ENCODE data around the gene CPA5.

Gene CPA5

GRCh38 chr7:130344271-130344866, at the start of gene CPA5:
TSS of gene CPA5 (plus strand) at chr7:130344816. CDS start at chr7:130346486, 1,670 bp downstream.
- H3K4me1 ChIP-seq (ENCODE audit: insufficient read depth, low read length): no peaks in the 10 kb centered on the region
- no peaks in the 10 kb centered on the region for H3K79me2 ChIP-seq (ENCODE audit: insufficient read depth, low read length)
- DNase-seq: no peak
- H3K4me3 ChIP-seq (ENCODE audit: low read depth in 1 of 2, low read length in 2 of 2): no peak within 1 kb of the TSS
- ATAC-seq (ENCODE audit: insufficient read depth, low read depth): no peak
- no peaks in the 10 kb centered on the region for H4K20me1 ChIP-seq (ENCODE audit: insufficient read depth, low read length)
- no peaks in the 10 kb centered on the region for H3K27me3 ChIP-seq (ENCODE audit: insufficient read depth, low read length, poor library complexity)
- H3K4me2 ChIP-seq (ENCODE audit: insufficient read depth, low read length): no peak within 1 kb of the TSS
- H3K9ac ChIP-seq (ENCODE audit: low read depth, low read length): no peak within 1 kb of the TSS
- H2AFZ ChIP-seq (ENCODE audit: low read depth, low read length): no peak within 1 kb of the TSS
- H3K27ac ChIP-seq (ENCODE audit: low read length): no peak within 1 kb of the TSS
- no peaks in the 10 kb centered on the region for H3K9me3 ChIP-seq (ENCODE audit: insufficient read depth, low read length, severe bottlenecking)
- no peaks in the 10 kb centered on the region for H3K36me3 ChIP-seq (ENCODE audit: insufficient read depth, low read length)
- TF ChIP-seq CTCF (IDR thresholded peaks at IDR 0.05; ENCODE audit: borderline replicate concordance, extremely low read depth, low read length, poor library complexity, severe bottlenecking): no peak
- no peak for TF ChIP-seq EZH2 (IDR thresholded peaks at IDR 0.05; ENCODE audit: borderline replicate concordance, low read depth, low read length, severe bottlenecking)

DNA sequence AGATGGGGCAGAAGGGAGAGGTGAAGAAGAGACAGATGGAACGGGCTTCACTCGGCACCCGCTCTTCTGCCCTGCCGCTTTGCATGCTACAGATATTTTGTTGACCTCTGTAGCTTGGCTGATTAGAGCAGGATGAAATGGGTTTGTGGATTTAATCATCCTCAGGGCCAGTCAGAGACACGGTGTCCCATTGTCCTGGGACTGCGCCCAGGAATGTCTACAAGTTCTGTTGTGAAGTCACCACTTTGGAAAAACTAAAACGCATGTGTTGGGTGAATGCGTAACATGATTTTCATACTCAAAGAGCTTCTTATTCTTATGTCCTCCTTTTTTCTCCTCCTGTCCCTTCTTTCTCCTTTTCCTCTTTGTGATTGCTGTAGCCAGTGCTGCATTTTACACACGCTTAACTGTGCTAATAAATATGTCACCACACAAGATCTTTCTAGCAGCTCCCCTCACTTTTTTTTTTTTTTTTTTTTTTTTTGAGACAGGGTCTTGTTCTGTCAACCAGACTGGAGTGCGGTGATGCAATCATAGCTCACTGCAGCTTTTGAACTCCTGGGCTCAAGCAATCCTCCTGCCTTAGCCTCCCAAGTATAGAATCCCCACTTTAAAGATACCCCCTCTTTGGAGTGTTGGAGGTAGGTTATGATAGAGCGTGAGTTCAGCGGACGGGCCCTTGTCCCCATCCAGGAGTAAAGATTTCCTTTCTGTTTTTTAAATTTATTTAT, 48.2 kb upstream of the CPA5 start:
- H3K27me3 ChIP-seq (ENCODE audit: insufficient read depth, low read length, poor library complexity): peaks cover 12% of the 10 kb centered on the region
- H3K9ac ChIP-seq (ENCODE audit: low read depth, low read length): no peak overlapping the region
- no peaks in the 10 kb centered on the region for H3K9me3 ChIP-seq (ENCODE audit: insufficient read depth, low read length, severe bottlenecking)
- H3K4me3 ChIP-seq (ENCODE audit: low read depth in 1 of 2, low read length in 2 of 2): no peak overlapping the region
- H3K79me2 ChIP-seq (ENCODE audit: insufficient read depth, low read length): no peaks in the 10 kb centered on the region
- no peaks in the 10 kb centered on the region for H4K20me1 ChIP-seq (ENCODE audit: insufficient read depth, low read length)
- no peaks in the 10 kb centered on the region for H3K36me3 ChIP-seq (ENCODE audit: insufficient read depth, low read length)
- H2AFZ ChIP-seq (ENCODE audit: low read depth, low read length): no peak overlapping the region
- DNase-seq (no peak), ATAC-seq (ENCODE audit: insufficient read depth, low read depth) (no peak)
- TF ChIP-seq EZH2 (IDR thresholded peaks at IDR 0.05; ENCODE audit: borderline replicate concordance, low read depth, low read length, severe bottlenecking) (no peak), CTCF (IDR thresholded peaks at IDR 0.05; ENCODE audit: borderline replicate concordance, extremely low read depth, low read length, poor library complexity, severe bottlenecking) (no peak)
- no peaks in the 10 kb centered on the region for H3K4me1 ChIP-seq (ENCODE audit: insufficient read depth, low read length)
- H3K4me2 ChIP-seq (ENCODE audit: insufficient read depth, low read length): no peak overlapping the region
- H3K27ac ChIP-seq (ENCODE audit: low read length): no peak overlapping the region

- Histone ChIP-seq H3K4me1 (ENCODE audit: insufficient read depth, low read length) (no peaks in the 10 kb centered on the region), H3K4me3 (ENCODE audit: low read depth in 1 of 2, low read length in 2 of 2) (no peak overlapping the region), H3K27ac (ENCODE audit: low read length) (no peak overlapping the region), H2AFZ (ENCODE audit: low read depth, low read length) (no peak overlapping the region), H3K9ac (ENCODE audit: low read depth, low read length) (no peak overlapping the region), H3K27me3 (ENCODE audit: insufficient read depth, low read length, poor library complexity) (peaks cover 15% of the 10 kb centered on the region), H3K4me2 (ENCODE audit: insufficient read depth, low read length) (no peak overlapping the region), H3K9me3 (ENCODE audit: insufficient read depth, low read length, severe bottlenecking) (no peaks in the 10 kb centered on the region), H3K79me2 (ENCODE audit: insufficient read depth, low read length) (no peaks in the 10 kb centered on the region), H4K20me1 (ENCODE audit: insufficient read depth, low read length) (no peaks in the 10 kb centered on the region), H3K36me3 (ENCODE audit: insufficient read depth, low read length) (no peaks in the 10 kb centered on the region)
- DNase-seq: no peak
- ATAC-seq (ENCODE audit: insufficient read depth, low read depth): no peak
- TF ChIP-seq CTCF (IDR thresholded peaks at IDR 0.05; ENCODE audit: borderline replicate concordance, extremely low read depth, low read length, poor library complexity, severe bottlenecking): no peak
- no peak for TF ChIP-seq EZH2 (IDR thresholded peaks at IDR 0.05; ENCODE audit: borderline replicate concordance, low read depth, low read length, severe bottlenecking)
Measured at GRCh38 chr7:130297628-130298543, 46.7 kb upstream of the CPA5 start.
